ENCODE measurements around the gene LAIR1. TPM values are rescaled to one million over a fixed set of nuclear protein-coding genes. Genes with fewer than 3 reads are reported as not detected.
"Not testable (repeated sequence)": the region's sequence is repeated elsewhere in the genome, so short reads cannot be mapped to it uniquely, and the experiment has no call there.

LAIR1 gene
- polyA plus RNA-seq, 1 donor: 13.0 TPM

DNA sequence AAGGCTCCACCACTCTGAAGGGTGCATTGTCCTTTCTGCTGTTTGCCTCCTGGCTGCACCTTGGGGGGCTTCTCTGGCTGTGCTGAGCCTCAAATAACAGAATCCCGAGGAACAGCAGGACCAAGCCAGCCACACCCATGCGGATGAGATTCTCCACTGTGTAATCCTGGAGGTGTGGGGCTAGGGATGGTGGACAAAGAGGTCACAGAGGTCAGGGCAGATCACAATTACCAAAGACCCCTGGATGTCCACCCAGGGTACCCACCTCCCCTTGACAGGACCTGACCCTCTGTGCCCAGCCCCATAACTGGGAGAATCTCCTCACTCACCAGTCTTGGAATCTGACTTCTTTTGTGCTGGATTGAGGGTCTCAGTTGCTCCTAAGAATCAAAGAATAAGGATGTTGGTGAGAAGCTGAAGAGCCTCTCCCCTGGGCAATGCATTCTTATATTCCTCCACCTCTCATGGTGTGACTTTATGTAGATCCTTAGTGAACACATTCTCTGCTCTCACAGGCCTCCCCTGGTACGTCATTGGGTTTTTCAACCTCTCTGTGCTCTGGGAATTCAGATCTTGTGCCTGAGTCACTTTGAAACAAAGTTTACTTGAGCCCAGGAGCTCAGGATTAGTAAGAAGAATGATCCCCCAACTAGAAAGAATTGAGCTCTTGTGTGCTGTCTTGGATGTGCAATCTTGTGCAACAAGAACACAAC lies 31.0 kb downstream of the LAIR1 start:
- DNase-seq: no peak

DNA sequence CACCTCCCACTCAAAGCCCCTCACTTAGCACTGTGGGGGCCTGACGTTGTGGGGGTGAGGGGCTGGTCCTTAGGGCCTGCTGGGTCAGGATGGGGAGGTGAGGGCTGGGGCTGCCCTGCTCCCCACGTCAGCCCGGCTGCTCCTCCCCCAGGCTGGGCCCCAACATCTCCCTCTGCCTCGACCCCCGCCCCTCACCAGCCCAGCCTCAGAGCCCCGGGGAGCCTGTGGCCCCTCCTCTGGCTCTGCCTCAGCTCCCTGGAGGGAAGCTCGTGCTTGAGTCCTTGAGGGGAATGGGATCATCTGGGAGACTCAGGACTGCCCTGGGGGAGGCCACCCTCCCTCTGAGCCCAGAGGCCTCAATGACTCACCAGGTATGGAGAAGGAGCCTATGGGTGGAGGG lies 32.6 kb downstream of the LAIR1 start:
- H3K27ac ChIP-seq (ENCODE audit: low read length): no peak overlapping the region
- H3K4me3 ChIP-seq (ENCODE audit: low read length): no peak overlapping the region
- no peak for DNase-seq
- no CpG with 5 or more reads among the region's 7 CpGs for WGBS (ENCODE audit: insufficient coverage, low lambda C conversion rate)
- H3K9me3 ChIP-seq (ENCODE audit: control insufficient read depth, low read depth, low read length): no peaks in the 10 kb centered on the region
- H3K27me3 ChIP-seq (ENCODE audit: control insufficient read depth, insufficient read depth, low read length): no peaks in the 10 kb centered on the region
- H3K4me1 ChIP-seq (ENCODE audit: control insufficient read depth, insufficient read depth, low read length): no peaks in the 10 kb centered on the region
- H3K36me3 ChIP-seq (ENCODE audit: control insufficient read depth, insufficient read depth, low read length): no peaks in the 10 kb centered on the region

More for the DNA sequence above, 31.0 kb downstream of the LAIR1 start:
- no peaks in the 10 kb centered on the region for H3K4me1 ChIP-seq (ENCODE audit: control insufficient read depth, insufficient read depth, low read length)
- H3K36me3 ChIP-seq (ENCODE audit: control insufficient read depth, insufficient read depth, low read length): no peaks in the 10 kb centered on the region
- H3K27ac ChIP-seq (ENCODE audit: low read length): no peak overlapping the region
- WGBS (ENCODE audit: insufficient coverage, low lambda C conversion rate): 100% methylated on average over 1 of the region's 3 CpGs
- H3K27me3 ChIP-seq (ENCODE audit: control insufficient read depth, insufficient read depth, low read length): no peaks in the 10 kb centered on the region
- no peaks in the 10 kb centered on the region for H3K9me3 ChIP-seq (ENCODE audit: control insufficient read depth, low read depth, low read length)
- H3K4me3 ChIP-seq (ENCODE audit: low read length): no peak overlapping the region

DNA sequence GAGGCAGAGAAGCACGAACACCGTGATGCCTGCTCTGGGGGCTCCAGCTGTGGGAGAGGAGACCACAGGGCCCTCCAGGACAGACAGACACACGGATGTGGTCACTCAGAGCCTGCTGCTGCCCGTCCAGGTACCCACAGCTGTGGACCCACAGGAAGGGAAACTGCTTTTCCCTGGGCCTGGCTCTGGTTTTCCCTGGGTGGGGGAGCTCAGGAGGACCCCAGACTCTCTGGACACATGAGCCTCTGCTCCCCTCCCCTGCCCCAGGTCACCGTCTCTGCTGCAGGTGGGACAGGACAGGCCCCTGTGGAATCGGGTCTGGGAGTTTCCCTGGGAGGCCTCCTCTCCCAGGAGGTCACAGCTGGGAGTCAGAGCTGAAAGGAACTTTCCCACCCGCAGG lies 33.1 kb downstream of the LAIR1 start:
- no peaks in the 10 kb centered on the region for H3K27me3 ChIP-seq (ENCODE audit: control insufficient read depth, insufficient read depth, low read length)
- no CpG with 5 or more reads among the region's 7 CpGs for WGBS (ENCODE audit: insufficient coverage, low lambda C conversion rate)
- no peak for DNase-seq

DNA sequence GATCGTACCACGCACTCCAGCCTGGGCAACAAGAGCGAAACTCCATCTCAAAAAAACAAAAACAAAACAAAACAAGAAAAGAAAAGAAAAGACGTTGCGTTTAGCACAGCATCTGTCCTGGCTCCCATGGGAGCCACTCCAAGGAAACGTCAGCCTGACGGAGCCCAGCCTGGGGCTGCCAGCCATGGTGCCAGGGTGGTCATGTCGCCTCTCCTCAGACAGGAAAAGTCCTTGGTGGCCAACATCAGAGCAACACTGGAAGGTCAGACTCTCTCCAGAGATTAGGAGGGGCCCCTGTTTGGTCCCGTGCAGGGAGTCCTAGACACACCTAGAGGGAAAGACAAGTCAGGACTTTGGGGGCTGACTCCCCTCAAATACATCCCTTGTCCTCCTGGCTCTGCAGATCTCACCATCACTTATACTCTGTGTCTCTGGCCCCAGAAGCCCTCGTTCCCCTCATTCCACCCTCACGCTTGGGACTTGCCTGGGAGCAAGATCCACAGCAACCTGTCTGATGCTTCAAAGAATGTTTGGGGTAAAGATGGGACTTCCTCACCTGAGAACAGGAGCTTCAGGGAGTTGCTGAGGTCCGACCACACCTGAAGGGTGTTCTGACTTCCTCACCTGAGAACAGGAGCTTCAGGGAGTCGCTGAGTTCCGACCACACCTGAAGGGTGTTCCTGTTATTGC lies 35.1 kb downstream of the LAIR1 start:
- no peaks in the 10 kb centered on the region for H3K9me3 ChIP-seq (ENCODE audit: control insufficient read depth, low read depth, low read length)
- H3K27ac ChIP-seq (ENCODE audit: low read length): no peak overlapping the region
- DNase-seq: no peak
- no peaks in the 10 kb centered on the region for H3K36me3 ChIP-seq (ENCODE audit: control insufficient read depth, insufficient read depth, low read length)
- H3K4me3 ChIP-seq (ENCODE audit: low read length): no peak overlapping the region
- no peaks in the 10 kb centered on the region for H3K27me3 ChIP-seq (ENCODE audit: control insufficient read depth, insufficient read depth, low read length)
- H3K4me1 ChIP-seq (ENCODE audit: control insufficient read depth, insufficient read depth, low read length): no peaks in the 10 kb centered on the region
- 90% methylated on average over 2 of the region's 14 CpGs for WGBS (ENCODE audit: insufficient coverage, low lambda C conversion rate)

More for the DNA sequence above, 33.1 kb downstream of the LAIR1 start:
- H3K4me1 ChIP-seq (ENCODE audit: control insufficient read depth, insufficient read depth, low read length): no peaks in the 10 kb centered on the region
- H3K27ac ChIP-seq (ENCODE audit: low read length): no peak overlapping the region
- no peaks in the 10 kb centered on the region for H3K9me3 ChIP-seq (ENCODE audit: control insufficient read depth, low read depth, low read length)
- H3K4me3 ChIP-seq (ENCODE audit: low read length): no peak overlapping the region
- no peaks in the 10 kb centered on the region for H3K36me3 ChIP-seq (ENCODE audit: control insufficient read depth, insufficient read depth, low read length)

DNA sequence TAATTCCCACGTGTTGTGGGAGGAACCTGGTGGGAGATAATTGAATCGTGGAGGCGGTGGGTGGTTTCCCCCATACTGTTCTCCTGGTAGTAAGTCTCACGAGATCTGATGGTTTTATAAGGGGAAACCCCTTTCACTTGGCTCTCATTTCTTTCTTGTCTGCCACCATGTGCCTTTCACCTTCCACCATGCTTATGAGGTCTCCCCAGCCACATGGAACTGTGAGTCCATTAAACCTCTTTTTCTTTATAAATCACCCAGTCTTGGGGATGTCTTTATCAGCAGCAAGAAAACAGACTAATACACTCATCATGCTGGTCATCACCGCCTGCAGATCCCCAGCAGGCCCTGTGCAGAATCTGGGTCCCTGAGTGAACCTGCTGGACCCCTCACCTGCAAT lies 36.0 kb downstream of the LAIR1 start:
- H3K27me3 ChIP-seq (ENCODE audit: control insufficient read depth, insufficient read depth, low read length); DNase-seq; H3K4me3 ChIP-seq (ENCODE audit: low read length); H3K9me3 ChIP-seq (ENCODE audit: control insufficient read depth, low read depth, low read length); H3K36me3 ChIP-seq (ENCODE audit: control insufficient read depth, insufficient read depth, low read length); H3K4me1 ChIP-seq (ENCODE audit: control insufficient read depth, insufficient read depth, low read length); H3K27ac ChIP-seq (ENCODE audit: low read length): not testable (repeated sequence)
- WGBS (ENCODE audit: insufficient coverage, low lambda C conversion rate): no CpG with 5 or more reads among the region's 5 CpGs

DNA sequence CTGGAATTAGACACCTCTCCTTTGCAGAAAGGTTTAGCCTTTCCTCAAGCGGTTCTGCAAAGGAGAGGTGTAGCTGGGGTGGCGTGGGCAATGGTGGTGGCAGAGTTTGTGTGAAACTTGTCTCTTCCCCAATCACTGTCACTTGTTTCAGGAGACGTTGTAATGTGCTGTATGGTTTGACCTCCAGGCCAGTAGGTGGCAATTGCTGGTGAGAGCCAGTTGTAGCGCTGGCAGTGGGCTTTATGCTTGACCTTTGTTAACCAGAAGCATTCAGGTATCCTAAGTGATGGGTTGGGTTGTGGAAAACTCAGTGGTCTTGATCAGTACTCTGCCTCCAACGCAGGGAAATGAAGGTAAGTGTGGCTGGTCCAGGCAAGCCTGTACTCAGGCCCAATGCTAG lies 39.1 kb downstream of the LAIR1 start:
- H3K27ac ChIP-seq (ENCODE audit: low read length): no peak overlapping the region
- H3K4me3 ChIP-seq (ENCODE audit: low read length): no peak overlapping the region
- no peaks in the 10 kb centered on the region for H3K27me3 ChIP-seq (ENCODE audit: control insufficient read depth, insufficient read depth, low read length)
- no peak for DNase-seq
- WGBS (ENCODE audit: insufficient coverage, low lambda C conversion rate): no CpG with 5 or more reads among the region's 5 CpGs
- no peaks in the 10 kb centered on the region for H3K36me3 ChIP-seq (ENCODE audit: control insufficient read depth, insufficient read depth, low read length)
- H3K4me1 ChIP-seq (ENCODE audit: control insufficient read depth, insufficient read depth, low read length): no peaks in the 10 kb centered on the region
- no peaks in the 10 kb centered on the region for H3K9me3 ChIP-seq (ENCODE audit: control insufficient read depth, low read depth, low read length)

DNA sequence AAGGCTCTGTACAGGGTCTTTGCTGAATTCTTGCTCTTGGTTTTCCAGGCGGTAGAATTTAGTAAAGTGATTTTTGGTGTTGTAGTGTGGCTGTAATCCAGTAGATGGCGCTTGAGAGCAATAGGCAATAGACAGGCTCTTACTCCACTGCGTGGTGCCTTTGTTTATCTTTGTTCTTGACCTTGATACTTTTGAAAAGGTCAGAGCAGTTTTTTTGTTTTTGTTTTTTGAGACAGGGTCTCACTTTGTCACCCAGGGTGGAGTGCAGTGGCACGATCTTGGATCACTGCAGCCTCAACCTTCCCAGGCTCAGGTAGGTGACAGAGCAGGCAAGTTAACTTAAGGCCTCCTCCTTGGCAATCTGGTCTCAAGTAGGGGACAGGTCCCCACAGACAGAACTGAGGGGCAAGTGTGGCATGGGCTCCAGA lies 39.5 kb downstream of the LAIR1 start:
- H3K4me1 ChIP-seq (ENCODE audit: control insufficient read depth, insufficient read depth, low read length): no peaks in the 10 kb centered on the region
- WGBS (ENCODE audit: insufficient coverage, low lambda C conversion rate): 0% methylated on average over 1 of the region's 4 CpGs
- H3K9me3 ChIP-seq (ENCODE audit: control insufficient read depth, low read depth, low read length): no peaks in the 10 kb centered on the region
- H3K36me3 ChIP-seq (ENCODE audit: control insufficient read depth, insufficient read depth, low read length): no peaks in the 10 kb centered on the region
- H3K4me3 ChIP-seq (ENCODE audit: low read length): no peak overlapping the region
- DNase-seq: no peak
- no peaks in the 10 kb centered on the region for H3K27me3 ChIP-seq (ENCODE audit: control insufficient read depth, insufficient read depth, low read length)
- no peak overlapping the region for H3K27ac ChIP-seq (ENCODE audit: low read length)

DNA sequence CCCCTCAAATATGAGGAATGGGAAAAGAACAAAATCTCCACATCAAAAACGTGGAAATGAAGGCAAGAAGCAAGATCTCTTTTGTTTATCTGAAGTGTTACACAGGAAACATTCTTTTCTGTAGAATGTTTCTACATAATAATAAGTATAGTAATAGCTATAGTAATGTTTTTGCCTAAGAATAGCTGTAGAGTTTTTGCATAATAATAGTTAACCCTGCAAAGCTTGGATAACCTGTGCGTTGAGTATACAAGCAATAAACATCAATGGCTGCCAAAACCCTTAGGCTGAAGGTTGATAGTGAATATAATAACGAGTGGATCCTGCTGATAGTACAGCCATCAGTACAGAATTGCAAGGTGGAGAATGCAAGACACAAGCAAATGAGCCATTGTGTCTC lies 40.7 kb downstream of the LAIR1 start:
- no peaks in the 10 kb centered on the region for H3K27me3 ChIP-seq (ENCODE audit: control insufficient read depth, insufficient read depth, low read length)
- DNase-seq: no peak
- no peaks in the 10 kb centered on the region for H3K4me1 ChIP-seq (ENCODE audit: control insufficient read depth, insufficient read depth, low read length)
- H3K36me3 ChIP-seq (ENCODE audit: control insufficient read depth, insufficient read depth, low read length): no peaks in the 10 kb centered on the region
- no peak overlapping the region for H3K27ac ChIP-seq (ENCODE audit: low read length)
- H3K9me3 ChIP-seq (ENCODE audit: control insufficient read depth, low read depth, low read length): no peaks in the 10 kb centered on the region
- no peak overlapping the region for H3K4me3 ChIP-seq (ENCODE audit: low read length)
- WGBS (ENCODE audit: insufficient coverage, low lambda C conversion rate): 37% methylated on average over 2 of the region's 3 CpGs

DNA sequence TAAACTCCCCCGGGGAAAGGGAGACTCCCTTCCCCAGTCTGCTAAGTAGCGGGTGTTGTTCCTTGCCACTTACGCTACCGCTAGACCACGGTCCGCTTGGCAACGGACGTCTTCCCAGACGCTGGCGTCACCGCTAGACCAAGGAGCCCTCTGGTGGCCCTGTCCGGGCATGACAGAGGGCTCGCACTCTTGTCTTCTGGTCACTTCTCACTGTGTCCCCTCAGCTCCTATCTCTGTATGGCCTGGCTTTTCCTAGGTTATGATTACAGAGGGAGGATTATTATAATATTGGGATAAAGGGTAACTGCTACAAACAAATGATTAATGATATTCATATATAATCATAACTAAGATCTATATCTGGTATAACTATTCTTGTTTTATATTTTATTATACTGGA lies 41.8 kb downstream of the LAIR1 start:
- WGBS (ENCODE audit: insufficient coverage, low lambda C conversion rate): no CpG with 5 or more reads among the region's 13 CpGs
- not testable (repeated sequence) for H3K36me3 ChIP-seq (ENCODE audit: control insufficient read depth, insufficient read depth, low read length)

DNA sequence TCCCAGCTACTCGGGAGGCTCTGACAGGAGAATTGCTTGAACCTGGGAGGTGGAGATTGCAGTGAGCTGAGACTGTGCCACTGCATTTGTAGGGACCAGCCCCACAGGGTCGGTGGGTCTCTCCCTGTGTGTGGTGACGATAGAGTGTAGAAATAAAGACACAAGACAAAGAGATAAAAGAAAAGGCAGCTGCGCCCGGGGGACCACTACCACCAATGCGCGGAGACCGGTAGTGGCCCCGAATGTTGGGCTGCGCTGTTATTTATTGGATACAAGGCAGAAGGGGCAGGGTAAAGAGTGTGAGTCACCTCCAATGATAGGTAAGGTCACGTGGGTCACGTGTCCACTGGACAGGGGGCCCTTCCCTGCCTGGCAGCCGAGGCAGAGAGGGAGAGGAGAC lies 42.4 kb downstream of the LAIR1 start:
- not testable (repeated sequence) for H3K4me1 ChIP-seq (ENCODE audit: control insufficient read depth, insufficient read depth, low read length); H3K27me3 ChIP-seq (ENCODE audit: control insufficient read depth, insufficient read depth, low read length); H3K36me3 ChIP-seq (ENCODE audit: control insufficient read depth, insufficient read depth, low read length); H3K27ac ChIP-seq (ENCODE audit: low read length); DNase-seq; H3K9me3 ChIP-seq (ENCODE audit: control insufficient read depth, low read depth, low read length); H3K4me3 ChIP-seq (ENCODE audit: low read length)
- no CpG with 5 or more reads among the region's 13 CpGs for WGBS (ENCODE audit: insufficient coverage, low lambda C conversion rate)

More for the DNA sequence above, 41.8 kb downstream of the LAIR1 start:
- H3K9me3 ChIP-seq (ENCODE audit: control insufficient read depth, low read depth, low read length); DNase-seq; H3K4me3 ChIP-seq (ENCODE audit: low read length); H3K4me1 ChIP-seq (ENCODE audit: control insufficient read depth, insufficient read depth, low read length); H3K27ac ChIP-seq (ENCODE audit: low read length); H3K27me3 ChIP-seq (ENCODE audit: control insufficient read depth, insufficient read depth, low read length): not testable (repeated sequence)
